Activated T-cell treated with anti-CD3 and anti-CD28 coated beads for 24 hours (primary cell): Measurements from ENCODE around the gene BAHD1.
"Not testable (repeated sequence)": the region's sequence is repeated elsewhere in the genome, so short reads cannot be mapped to it uniquely, and the experiment has no call there.

Experiments
- DNase-seq: peaks from one replicate; pipeline ENCODE4 v3.0.0-alpha.2; 2020; ENCODE audit warnings: low read depth

BAHD1 gene

GRCh38 chr15:40445421-40445922 lies 4.7 kb downstream of the BAHD1 start:
- no peak for DNase-seq

DNA sequence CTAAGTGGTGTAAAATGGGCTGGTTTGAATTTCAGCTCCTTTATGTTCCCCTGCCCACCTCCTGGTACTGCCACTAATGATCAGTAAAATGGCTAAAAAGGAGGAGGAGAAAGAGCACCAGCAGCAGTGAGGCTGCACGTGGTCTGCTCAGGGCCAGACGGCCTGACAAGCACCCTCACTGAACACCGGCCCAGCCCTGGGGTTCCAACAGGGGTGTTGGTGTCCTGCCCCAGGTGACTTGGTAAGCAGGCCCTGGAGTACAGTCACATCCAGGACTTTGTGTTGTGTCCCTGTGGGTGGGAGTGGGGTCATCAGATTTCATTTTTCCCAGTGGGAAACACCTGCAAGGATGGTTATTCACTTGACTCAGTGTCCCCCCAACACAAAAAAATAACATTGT lies 5.4 kb downstream of the BAHD1 start:
- no peak for DNase-seq

DNA sequence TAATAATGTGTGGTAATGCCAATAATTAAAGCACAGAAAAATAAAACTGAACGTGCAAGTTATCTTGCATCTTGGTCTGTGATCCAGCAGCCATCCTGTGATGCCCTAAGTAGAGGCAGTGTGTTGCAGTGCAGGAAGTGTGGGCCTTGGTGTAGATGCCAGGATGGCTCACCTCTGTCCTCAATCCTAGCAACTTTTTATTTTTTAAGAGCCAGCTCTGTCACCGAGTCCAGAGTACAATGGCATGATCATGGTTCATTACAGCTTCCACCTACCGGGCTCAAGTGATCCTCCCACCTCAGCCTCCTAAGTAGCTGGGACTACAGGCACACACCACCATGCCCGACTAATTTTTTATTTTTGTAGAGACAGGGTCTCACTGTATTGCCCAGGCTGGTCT lies 7.6 kb downstream of the BAHD1 start:
- no peak for DNase-seq

DNA sequence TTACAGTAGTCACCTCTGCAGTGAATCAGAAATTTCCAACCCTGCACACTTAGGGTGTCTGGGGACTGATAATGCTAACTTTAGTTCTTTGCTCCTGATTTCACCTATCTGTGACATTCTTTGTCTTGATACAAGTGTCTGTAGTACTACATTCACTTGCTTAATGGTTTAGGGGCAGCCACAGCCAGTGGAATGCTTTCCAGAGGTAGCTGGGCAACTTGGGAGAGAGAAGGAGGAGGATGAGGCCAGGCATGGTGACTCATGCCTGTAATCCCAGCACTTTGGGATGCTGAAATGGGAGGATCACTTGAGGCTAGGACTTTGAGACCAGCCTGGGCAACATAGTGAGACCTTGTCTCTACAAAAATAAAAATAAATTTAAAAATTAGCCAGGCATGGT lies 8.5 kb downstream of the BAHD1 start:
- DNase-seq, result no peak

DNA sequence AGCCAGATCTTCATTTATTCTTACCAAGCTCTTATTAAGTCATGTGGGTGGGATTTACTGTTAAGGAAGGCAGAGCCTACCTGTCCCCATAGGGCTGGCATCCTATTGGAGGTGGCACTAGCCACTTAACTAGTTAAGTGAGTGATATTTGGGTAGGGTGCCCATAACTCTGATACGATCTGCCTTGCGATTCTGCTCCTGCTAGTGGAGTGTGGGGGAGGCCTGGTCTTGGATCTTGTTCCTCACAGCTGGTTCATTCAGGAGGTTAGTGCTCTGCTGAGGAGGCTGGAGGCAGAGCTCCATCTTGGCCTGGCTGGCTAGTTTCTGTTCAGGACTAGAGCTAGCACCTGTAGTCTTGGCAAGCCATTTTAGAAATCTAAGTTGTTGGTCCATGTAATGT lies 9.3 kb downstream of the BAHD1 start:
- DNase-seq, result no peak

DNA sequence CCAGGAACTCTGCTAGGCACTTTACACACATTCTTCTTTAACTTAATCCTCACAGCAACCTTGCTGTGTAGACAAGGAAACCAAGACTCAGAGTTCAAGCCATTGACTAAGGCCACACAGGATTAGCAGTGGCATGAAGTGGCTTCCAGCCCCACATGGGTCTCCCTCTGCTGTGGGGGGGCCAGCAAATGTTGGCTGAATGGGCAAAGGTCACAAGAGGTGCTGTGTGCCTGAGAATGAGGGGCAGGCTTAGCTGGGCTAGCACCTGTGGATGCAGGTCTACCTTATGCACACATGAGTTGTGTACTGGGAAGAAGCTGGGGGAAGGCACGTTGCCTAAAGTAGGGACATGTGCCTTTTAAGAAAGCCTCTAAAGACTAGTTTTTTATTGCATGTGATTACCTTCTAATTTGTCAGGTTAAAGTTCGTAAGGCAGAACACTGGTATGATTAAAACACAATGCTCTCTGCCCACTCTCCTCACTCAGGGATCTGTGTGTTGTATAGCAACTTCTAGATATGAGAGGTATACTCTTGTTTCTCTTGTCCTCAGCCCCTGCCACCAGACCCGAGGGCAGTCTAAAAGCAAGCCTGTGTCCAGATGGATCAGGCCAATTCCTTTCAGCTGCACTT lies 10.9 kb downstream of the BAHD1 start:
- no peak for DNase-seq

GRCh38 chr15:40452296-40453090 lies 11.7 kb downstream of the BAHD1 start:
- no peak for DNase-seq

- DNase-seq, result not testable (repeated sequence)
These were observed 13.2 kb downstream of the BAHD1 start for GRCh38 chr15:40453941-40454340.

DNA sequence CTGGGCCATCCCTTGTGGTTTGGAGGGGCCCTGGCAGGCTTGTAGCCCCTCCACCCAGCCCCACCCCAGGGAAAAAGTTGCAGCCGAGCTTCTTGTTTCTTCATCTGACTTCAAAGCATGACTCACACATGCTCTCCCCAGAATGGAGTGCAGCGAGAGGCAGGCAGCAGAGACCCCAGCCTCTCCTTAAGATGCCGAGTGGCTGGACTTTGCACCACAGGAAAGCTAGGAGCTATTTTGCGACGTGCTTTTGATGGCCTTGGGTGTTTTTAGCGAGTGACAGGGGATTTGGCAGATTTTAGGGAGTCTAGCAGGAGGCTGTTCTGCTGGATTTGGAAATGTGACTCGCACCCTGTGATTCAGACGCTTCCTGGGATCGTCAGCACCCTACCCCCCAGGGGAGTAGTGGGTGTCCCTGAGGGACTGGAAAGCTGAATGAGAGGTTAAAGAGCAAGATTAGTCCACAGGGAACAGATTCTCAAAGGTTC lies 14.2 kb downstream of the BAHD1 start:
- no peak for DNase-seq

GRCh38 chr15:40456299-40456712 lies 15.6 kb downstream of the BAHD1 start:
- no peak for DNase-seq

- DNase-seq, result no peak
These were observed 16.0 kb downstream of the BAHD1 start for GRCh38 chr15:40456738-40457137.

DNA sequence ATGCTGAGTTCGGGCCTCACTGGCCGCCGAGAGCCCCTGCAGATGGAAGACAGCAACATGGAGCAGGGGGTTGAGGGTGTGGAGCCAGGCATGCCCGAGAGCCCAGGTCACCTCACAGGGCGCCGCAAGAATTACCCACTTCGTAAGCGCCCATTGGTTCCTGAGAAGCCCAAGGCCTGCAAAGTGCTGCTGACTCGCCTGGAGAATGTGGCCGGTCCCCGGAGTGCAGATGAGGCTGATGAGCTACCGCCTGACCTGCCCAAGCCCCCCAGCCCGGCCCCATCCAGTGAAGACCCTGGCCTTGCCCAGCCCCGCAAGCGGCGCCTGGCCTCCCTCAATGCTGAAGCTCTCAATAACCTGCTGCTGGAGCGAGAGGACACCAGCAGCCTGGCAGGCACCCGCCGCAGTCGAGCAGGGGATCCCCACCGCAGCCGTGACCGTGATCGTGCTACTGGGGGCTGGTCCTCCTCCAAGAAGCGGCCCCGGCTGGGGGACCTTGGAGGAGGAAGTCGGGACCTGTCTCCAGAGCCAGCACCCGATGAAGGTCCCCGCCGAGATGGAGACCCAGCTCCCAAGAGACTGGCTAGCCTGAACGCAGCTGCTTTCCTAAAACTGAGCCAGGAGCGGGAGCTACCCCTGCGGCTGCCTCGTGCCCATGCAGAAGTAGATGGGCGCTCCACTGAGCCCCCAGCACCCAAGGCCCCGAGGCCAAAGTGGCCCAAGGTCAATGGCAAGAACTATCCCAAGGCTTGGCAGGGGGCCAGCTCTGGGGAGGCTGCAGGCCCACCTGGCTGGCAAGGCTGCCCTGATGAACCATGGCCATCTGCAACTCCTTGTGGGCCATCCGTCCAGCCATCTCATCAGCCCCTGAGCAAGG lies 18.0 kb downstream of the BAHD1 start:
- DNase-seq, result no peak

- DNase-seq, result no peak
These were observed 18.8 kb downstream of the BAHD1 start for GRCh38 chr15:40459391-40460015.

DNA sequence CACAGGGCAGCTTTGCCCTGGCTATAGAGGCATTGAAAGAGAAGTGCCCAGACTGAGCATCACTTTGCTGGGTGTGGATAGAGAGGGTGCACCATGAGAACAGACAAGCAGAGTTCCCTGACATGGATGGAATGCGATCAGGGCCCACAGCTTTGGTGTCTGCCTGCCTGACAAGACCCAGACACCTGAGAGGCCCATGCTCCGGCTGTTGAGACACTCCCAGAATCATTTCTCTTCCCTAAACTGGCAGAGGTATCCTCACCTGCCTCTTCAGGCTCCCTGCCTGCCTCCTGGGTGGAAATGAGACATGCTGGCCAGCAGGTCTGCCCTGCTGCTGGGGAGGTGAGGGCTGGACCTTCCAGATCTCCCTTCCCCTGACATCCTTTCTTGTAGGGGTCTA lies 19.7 kb downstream of the BAHD1 start:
- no peak for DNase-seq

DNA sequence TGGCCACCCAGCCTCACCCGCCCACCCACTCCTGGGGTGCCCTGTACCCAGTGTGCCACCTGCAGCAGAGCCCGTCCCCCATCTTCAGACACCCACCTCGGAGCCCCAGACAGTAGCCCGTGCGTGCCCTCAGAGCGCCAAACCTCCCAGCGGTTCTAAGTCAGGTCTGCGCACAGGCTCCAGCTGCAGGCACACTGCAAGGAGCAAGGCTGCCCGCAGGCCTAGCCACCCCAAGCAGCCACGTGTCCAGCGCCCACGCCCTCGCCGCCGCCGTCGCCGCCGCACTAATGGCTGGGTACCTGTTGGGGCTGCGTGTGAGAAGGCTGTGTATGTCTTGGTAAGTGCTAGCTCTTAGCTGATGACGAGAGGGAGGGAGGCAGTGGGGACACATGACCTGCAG lies 21.2 kb downstream of the BAHD1 start:
- no peak for DNase-seq

DNA sequence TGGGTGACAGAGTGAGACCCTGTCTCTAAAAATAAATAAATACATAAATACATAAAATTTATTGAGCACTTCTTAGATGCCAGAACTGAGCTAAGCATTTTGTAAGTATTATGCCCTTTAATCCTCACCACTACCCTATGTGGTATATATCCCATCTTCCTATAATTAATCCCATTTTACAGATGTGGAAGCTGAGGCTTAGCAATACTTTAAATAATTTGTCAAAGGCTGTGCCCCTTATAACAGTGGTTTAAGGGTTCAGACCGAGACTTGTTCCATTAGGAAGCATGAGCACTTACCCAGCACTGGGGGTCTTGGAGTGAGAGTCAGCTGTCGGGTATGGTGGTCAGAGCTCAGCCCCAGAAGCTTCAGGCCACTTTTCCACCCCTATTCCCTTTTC lies 22.5 kb downstream of the BAHD1 start:
- no peak for DNase-seq

GRCh38 chr15:40463886-40464545 lies 23.3 kb downstream of the BAHD1 start:
- no peak for DNase-seq

DNA sequence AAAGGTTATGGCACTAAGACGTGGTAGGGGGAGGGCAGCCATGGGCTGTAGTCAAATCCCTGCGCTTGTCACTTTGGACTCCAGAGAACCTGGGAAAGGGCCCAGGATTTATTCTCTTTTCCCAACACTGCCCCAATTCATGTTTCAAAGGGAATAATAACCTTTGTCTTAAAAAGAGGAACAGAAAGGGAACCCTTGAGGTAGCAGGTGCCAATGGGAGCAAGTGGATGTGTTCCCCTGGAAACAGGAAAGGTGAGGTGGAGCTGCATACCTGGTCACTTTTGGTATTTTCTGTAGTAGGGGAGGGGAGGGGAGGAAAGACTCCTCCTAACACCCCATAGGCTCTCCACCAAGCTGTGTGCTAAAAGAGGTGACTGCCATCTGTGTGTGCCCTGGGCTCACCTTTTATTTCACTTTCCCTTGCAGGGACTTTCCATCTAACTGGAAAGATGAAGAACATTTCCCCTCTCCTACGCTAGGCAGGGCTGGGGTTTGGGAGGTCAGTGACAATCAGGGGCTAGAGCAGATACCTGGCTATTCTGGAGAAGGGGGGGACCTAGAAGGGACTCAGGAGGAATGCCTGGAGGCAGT lies 23.9 kb downstream of the BAHD1 start:
- no peak for DNase-seq

GRCh38 chr15:40465939-40466338 lies 25.2 kb downstream of the BAHD1 start:
- no peak for DNase-seq

GRCh38 chr15:40466426-40467260 lies 25.9 kb downstream of the BAHD1 start:
- DNase-seq, result no peak
